Anterior cingulate cortex (tissue), 58 donors: ENCODE results near the gene SYK.
"Not testable (repeated sequence)": the region's sequence is repeated elsewhere in the genome, so short reads cannot be mapped to it uniquely, and the experiment has no call there.

Source experiments
- DNase-seq, 58 donors: peaks; one replicate each; lab custom pipeline; 2025; lab: John Stamatoyannopoulos, UW

SYK gene

DNA sequence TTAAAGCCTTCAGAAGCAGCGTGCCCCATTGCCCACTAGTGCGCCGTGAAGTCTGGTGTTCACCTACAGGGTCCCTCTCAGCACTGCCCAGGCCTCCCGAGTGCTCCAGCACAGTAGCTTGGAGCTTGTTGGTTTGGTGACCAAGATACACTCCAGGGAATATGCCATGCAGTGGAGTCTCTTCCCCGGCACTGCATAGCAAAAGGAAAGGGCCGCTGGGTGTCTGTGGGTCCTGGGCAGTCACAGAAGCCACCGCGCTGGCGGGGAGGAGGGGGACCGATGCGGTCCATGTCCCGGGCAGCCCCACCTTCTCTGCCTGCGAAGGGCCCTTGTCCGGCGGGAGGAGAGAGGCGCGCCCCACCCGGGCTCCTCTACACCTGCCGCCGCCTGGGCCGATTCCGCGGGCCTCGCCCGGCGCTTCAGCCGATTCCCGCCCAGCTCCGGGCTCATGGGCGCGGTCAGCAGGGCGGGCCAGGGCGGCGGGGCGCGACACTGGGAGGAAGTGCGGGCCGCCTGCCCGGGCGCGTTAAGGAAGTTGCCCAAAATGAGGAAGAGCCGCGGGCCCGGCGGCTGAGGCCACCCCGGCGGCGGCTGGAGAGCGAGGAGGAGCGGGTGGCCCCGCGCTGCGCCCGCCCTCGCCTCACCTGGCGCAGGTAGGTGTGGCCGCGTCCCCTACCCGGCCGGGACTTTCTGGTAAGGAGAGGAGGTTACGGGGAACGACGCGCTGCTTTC, at the start of gene SYK:
Gene SYK (plus strand): TSS at position 579 of the 732 bp plus-strand sequence. CDS start 42,080 bp downstream, outside the sequence.
- DNase-seq = peak in 3 of 58 donors; percentile 5 to 19 (median 11)

DNA sequence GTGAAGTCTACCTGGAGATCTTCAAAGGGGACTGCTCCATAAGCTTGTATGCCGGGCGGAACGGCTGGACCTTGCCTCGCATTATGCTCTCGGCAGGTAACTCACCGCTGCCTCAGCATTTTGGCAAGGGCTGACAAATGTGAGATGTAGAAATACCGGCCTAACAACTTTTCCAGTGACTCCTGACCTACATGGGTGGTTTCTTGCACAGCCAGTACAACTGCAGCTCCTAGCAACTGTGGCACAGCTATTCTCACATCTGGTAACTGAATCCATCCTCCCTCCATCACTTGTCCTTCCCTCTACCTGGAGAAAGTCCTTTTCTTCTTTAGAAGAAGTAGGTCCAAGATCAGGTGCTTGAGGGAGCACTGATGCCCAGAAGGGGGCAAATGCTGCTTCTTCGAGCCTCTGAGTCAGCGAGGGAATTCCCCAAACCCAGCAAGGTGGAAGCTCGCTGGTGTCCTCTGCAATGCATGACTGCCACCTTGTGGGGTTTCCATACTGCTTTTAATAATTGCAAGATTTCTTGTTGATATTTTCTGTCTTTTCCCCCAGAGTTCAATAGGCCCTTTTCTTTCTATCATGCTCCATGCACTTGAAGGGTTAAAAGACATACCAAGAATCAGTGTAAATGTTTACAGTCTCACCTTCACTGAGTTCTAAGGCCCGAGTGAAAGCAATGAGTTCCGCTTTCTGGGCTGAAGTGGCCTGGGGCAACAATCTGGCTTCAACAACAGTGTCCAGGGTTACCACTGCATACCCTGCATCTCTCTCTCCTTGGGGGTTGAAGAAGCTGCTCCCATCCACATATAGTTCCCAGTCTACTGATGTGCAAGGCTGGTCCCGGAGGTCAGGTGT, 45.9 kb upstream of the SYK start:
- DNase-seq = peak in 24 of 58 donors; percentile 1 to 50 (median 11)

GRCh38 chr9:90760577-90760976, 41.0 kb upstream of the SYK start:
- DNase-seq = not testable (repeated sequence)

GRCh38 chr9:90766731-90767130, 34.9 kb upstream of the SYK start:
- no peak for DNase-seq

DNA sequence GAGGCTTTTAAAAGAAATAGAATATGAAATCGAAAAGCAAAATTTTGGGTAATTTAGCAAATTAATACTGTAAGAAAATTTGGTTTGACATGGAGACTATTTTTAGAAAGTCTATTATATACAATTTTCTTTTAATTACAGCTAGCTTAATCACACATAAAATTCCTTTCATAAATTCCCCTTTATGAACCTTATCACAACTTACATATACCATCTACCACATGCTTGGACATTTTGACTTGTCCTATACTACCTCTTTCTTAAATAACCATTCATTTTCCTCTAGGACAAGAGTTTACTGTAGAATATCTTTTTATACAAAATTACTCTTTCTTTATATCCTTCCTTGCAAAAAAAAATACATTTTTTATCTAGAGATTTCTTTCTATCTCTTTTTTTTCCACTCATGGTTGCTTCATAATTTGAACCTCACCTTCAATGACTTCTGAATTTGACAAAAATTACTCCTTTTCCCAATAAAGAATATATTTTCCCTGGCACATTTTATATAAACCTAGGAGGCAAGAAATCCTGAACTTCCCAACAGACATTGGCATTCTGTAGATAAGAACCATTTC, 34.0 kb upstream of the SYK start:
- no peak for DNase-seq

DNA sequence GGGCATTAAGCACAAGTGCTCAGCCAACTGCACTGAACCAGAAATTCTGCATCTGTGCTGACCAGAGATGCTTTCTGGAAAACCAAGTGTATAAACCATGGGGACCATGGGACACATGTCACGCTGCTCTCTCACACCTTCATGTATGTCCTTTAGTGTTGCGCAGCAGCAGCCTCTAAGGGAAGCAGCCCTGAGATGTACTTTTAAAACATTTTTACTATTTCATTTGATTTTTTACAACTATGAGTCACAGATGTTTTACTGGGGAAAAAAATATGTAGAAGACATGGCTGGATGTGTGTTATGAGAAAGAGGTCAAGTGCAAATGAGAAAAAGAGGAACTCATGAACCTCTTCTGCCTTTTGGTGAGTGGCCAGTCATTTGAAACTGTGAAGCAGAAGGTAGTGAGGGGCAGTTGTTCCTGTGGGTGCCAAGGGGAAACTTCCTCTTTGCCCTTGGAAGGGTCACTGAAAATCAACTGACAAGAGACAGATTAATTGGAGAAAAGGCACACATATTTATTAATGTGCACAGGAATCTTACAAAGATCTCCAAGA, 31.4 kb upstream of the SYK start:
- DNase-seq = no peak

DNA sequence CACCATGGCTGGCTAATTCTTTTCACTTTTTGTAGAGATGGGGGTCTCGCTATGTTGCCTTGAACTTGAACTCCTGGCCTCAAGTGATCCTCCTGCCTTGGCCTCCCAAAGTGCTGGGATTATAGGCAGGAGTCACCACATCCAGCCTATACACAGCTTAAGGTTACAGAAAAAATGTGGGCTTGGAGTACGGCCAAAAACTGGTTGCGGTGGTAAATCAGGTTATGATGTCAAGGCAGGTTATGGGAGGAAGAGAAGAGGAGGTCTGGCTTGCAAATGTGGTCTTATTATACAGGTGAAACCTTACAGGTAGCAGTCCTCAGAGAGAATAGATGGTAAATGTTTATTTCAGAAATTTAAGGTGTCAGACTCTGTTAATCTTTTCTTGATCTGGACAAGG, 30.7 kb upstream of the SYK start:
- no peak for DNase-seq

DNA sequence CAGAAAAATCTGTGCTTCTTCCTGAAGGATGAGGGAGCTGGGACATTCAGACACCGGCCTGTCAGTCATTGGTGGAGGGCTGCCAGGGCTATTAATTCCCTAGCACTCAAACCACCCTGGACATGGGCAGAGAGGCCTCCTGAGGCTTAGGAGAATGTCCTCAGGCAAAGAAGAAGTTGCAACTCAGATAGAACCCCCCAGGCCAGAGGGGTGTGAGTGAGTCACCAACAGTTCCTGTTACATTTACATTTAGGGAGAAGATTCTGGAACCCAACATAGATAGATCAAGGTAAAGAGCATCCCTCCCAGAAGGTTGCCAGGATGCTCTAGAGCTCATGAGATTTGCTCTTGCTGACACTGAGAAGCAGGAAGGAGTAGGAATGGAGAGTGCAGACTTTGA, 29.2 kb upstream of the SYK start:
- DNase-seq = no peak

DNA sequence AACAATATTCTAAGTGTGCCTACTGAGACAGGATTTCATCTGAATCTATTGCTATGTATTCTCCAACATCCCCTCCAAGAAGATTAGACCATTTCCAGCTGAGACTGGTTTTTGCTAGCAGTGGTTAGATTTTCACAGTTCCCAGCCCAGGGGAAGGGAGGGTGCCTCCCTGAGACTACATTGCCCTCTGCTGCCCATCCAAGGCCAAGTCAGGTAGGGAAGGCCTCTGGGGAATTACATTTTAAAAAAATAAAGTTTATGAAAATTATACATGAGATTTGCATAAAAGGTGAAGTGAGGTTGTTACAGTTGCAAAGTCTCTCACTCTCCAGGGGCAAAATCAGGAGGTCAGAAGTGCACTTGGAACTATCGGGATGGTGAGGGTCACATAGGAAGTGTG, 28.0 kb upstream of the SYK start:
- DNase-seq = no peak

DNA sequence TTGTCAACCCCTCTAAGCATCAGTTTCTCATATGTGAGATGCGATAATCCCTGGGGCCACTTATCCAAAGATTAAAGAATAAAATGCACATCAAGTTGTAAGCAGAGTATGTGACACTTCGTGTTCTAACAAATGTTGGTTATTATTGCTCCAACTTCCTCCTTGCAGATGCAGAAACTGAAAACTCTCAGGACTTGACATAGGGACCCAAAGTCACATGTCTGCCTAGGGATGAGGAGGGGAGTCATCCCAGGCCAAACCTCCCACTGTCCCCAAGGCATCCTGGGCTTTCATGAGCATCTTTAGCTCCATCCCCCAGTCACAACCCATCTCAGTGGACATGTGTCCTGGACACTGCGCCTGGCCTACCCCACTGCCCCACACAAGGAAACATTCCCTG, 27.5 kb upstream of the SYK start:
- no peak for DNase-seq

GRCh38 chr9:90774682-90775081, 26.9 kb upstream of the SYK start:
- DNase-seq = no peak

GRCh38 chr9:90775657-90776056, 26.0 kb upstream of the SYK start:
- DNase-seq = no peak

DNA sequence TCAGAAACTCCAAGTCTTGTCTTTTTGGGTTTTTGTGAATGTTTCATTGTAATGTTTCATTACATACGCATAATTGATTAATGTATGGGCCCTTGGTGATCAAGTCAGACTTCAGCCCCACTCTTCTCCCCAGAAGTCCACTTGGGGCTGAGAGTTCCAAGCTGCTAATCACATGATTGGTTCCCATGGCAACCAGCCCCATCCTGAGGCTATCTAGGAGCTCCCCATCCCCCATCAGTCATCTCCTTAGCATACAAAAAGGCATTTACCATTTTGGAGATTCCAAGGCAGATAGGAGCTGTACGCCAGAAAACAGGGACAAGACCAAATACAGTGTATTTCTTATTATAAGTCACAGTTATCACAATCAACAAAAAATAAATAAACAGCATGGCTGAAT, 22.9 kb upstream of the SYK start:
- no peak for DNase-seq

DNA sequence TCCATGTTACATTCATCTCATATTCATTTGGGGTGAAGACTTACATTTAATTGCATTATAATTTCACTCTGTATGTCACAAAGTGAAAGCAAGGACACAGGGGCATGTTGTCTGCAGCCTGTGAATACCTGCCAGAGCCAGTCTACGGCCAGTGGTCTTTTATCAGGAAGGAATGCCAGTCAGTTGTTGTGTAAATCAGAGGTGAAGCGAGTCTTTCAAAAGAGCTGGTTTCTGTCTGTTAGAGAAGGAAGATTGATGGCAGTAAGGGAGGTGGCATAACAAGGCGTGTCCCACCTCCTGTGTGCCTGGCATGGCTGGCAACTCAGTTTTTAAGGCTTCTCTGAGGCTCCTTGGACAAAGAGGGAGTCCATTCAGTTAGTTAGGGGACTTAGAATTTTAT, 18.1 kb upstream of the SYK start:
- DNase-seq = no peak

GRCh38 chr9:90783964-90784363, 17.7 kb upstream of the SYK start:
- DNase-seq = no peak

DNA sequence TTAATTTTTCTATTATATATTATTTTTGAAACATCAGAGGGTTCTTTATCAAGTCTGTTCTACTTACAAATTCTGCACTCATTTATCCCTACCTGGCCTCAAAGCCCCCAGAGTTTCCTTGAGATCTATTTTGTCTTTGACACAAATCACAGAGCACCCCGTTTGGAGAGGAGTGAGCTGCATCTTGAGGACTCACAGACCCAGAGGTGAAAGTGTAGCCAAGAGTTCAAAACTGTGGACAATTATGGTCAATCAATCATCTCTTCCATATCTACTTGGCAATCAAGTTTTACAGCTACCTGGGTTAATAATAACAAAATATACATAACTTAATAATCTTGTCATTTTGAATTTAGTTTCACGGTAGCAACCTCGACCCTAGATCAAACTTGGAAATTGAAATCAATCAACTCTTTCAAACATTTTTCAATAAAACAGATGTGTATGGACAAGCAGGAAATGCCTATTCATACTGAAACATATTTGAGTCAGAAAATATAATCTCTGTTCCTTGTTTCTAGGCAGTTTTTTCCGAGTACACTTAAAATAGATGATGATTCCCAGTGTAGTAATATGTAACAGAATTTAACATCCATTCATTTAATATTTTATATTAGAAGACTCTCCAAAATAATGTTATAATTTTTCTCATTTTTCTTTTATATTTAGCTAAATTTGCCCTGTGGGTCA, 13.7 kb upstream of the SYK start:
- DNase-seq = no peak

DNA sequence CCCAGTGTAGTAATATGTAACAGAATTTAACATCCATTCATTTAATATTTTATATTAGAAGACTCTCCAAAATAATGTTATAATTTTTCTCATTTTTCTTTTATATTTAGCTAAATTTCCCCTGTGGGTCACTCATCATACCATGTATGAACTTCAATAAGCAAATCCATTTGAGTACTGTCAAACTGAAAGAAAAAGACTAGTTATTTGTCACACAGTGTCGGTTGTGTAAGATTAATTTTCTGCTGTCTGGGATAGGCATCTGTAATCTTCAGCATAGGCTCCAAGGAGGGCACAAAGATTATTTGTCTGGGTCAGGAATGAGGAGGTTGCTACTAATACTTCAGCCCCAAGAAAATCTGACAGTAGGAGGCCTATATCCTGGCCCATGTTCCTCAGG, 13.1 kb upstream of the SYK start:
- DNase-seq = not testable (repeated sequence)

- DNase-seq = no peak
Measured at GRCh38 chr9:90789408-90789807, 12.2 kb upstream of the SYK start.

GRCh38 chr9:90789862-90790261, 11.8 kb upstream of the SYK start:
- DNase-seq = no peak

DNA sequence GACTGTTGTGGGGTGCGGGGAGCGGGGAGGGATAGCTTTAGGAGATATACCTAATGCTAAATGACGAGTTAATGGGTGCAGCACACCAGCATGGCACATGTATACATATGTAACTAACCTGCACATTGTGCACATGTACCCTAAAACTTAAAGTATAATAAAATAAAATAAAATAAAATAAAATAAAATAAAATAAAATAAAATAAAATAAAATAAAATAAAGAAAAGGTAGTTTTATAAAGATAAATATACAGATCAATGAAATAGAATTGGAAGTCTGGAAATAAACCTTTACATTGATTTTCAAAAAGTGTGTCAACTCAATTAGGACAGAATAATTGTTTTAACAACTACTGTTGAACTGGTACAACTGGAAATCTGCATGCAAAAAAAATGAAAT, 8.6 kb upstream of the SYK start:
- DNase-seq = not testable (repeated sequence)

- no peak for DNase-seq
Measured at GRCh38 chr9:90793729-90794128, 7.9 kb upstream of the SYK start.
